ENCODE measurements around the gene LASP1NB.

LASP1NB gene

DNA sequence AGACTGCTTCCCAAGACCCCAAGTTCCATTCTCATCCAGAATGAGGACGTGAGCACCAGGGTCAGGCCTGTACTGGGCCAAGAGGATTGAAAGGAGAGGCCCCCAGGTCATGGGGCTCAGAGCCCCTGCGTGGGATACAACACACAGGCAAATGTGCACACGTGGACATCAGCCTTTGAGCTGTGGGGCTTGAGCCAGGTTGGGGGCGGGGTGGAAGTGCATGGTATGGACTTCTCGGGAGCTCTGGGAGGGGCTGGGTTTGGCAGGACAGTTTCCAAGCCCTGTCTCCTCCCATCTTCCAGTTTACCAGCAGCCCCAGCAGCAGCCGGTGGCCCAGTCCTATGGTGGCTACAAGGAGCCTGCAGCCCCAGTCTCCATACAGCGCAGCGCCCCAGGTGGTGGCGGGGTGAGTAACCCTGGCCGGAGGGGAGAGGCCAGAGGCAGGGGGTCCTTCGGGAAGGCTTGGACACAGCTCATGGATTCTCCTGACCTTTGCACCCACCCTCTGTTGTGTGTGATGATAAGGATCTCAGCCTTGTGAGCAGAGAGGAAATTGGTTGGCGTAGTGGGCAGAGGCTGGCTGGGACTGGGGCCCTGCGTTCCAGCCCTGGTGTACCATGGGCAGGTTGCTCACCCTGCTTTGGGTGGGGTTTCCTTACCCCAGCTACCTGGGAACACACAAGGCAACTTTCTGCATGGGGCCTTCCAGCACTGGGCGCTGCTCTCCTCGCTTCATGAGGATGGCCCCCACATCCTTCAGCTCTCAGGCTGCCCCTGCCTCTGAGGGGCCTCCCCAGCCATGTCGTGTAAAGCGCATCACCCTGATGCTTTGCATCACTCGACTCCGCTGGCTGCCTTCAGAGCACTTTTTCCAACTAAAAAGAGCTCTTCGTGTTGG is 10.4 kb upstream of the LASP1NB start (continued):
- TF ChIP-seq, protein P1, sequence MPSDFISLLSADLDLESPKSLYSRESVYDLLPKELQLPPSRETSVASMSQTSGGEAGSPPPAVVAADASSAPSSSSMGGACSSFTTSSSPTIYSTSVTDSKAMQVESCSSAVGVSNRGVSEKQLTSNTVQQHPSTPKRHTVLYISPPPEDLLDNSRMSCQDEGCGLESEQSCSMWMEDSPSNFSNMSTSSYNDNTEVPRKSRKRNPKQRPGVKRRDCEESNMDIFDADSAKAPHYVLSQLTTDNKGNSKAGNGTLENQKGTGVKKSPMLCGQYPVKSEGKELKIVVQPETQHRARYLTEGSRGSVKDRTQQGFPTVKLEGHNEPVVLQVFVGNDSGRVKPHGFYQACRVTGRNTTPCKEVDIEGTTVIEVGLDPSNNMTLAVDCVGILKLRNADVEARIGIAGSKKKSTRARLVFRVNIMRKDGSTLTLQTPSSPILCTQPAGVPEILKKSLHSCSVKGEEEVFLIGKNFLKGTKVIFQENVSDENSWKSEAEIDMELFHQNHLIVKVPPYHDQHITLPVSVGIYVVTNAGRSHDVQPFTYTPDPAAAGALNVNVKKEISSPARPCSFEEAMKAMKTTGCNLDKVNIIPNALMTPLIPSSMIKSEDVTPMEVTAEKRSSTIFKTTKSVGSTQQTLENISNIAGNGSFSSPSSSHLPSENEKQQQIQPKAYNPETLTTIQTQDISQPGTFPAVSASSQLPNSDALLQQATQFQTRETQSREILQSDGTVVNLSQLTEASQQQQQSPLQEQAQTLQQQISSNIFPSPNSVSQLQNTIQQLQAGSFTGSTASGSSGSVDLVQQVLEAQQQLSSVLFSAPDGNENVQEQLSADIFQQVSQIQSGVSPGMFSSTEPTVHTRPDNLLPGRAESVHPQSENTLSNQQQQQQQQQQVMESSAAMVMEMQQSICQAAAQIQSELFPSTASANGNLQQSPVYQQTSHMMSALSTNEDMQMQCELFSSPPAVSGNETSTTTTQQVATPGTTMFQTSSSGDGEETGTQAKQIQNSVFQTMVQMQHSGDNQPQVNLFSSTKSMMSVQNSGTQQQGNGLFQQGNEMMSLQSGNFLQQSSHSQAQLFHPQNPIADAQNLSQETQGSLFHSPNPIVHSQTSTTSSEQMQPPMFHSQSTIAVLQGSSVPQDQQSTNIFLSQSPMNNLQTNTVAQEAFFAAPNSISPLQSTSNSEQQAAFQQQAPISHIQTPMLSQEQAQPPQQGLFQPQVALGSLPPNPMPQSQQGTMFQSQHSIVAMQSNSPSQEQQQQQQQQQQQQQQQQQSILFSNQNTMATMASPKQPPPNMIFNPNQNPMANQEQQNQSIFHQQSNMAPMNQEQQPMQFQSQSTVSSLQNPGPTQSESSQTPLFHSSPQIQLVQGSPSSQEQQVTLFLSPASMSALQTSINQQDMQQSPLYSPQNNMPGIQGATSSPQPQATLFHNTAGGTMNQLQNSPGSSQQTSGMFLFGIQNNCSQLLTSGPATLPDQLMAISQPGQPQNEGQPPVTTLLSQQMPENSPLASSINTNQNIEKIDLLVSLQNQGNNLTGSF (CRISPR knock-in tag; IDR thresholded peaks at IDR 0.05) = no peak
- TF ChIP-seq ZNF350 (CRISPR knock-in tag; IDR thresholded peaks at IDR 0.05; ENCODE audit: borderline replicate concordance, low read depth) = peak; percentile 81
- TF ChIP-seq, protein P2, sequence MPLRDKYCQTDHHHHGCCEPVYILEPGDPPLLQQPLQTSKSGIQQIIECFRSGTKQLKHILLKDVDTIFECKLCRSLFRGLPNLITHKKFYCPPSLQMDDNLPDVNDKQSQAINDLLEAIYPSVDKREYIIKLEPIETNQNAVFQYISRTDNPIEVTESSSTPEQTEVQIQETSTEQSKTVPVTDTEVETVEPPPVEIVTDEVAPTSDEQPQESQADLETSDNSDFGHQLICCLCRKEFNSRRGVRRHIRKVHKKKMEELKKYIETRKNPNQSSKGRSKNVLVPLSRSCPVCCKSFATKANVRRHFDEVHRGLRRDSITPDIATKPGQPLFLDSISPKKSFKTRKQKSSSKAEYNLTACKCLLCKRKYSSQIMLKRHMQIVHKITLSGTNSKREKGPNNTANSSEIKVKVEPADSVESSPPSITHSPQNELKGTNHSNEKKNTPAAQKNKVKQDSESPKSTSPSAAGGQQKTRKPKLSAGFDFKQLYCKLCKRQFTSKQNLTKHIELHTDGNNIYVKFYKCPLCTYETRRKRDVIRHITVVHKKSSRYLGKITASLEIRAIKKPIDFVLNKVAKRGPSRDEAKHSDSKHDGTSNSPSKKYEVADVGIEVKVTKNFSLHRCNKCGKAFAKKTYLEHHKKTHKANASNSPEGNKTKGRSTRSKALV (CRISPR knock-in tag; IDR thresholded peaks at IDR 0.05) = no peak
- TF ChIP-seq KDM3A (CRISPR knock-in tag; IDR thresholded peaks at IDR 0.05; ENCODE audit: low read depth) = no peak
- no peak for TF ChIP-seq SUZ12 (IDR thresholded peaks at IDR 0.05; ENCODE audit: low read depth, low read length)
- TF ChIP-seq NFRKB (IDR thresholded peaks at IDR 0.05) = no peak
- TF ChIP-seq, protein P3, sequence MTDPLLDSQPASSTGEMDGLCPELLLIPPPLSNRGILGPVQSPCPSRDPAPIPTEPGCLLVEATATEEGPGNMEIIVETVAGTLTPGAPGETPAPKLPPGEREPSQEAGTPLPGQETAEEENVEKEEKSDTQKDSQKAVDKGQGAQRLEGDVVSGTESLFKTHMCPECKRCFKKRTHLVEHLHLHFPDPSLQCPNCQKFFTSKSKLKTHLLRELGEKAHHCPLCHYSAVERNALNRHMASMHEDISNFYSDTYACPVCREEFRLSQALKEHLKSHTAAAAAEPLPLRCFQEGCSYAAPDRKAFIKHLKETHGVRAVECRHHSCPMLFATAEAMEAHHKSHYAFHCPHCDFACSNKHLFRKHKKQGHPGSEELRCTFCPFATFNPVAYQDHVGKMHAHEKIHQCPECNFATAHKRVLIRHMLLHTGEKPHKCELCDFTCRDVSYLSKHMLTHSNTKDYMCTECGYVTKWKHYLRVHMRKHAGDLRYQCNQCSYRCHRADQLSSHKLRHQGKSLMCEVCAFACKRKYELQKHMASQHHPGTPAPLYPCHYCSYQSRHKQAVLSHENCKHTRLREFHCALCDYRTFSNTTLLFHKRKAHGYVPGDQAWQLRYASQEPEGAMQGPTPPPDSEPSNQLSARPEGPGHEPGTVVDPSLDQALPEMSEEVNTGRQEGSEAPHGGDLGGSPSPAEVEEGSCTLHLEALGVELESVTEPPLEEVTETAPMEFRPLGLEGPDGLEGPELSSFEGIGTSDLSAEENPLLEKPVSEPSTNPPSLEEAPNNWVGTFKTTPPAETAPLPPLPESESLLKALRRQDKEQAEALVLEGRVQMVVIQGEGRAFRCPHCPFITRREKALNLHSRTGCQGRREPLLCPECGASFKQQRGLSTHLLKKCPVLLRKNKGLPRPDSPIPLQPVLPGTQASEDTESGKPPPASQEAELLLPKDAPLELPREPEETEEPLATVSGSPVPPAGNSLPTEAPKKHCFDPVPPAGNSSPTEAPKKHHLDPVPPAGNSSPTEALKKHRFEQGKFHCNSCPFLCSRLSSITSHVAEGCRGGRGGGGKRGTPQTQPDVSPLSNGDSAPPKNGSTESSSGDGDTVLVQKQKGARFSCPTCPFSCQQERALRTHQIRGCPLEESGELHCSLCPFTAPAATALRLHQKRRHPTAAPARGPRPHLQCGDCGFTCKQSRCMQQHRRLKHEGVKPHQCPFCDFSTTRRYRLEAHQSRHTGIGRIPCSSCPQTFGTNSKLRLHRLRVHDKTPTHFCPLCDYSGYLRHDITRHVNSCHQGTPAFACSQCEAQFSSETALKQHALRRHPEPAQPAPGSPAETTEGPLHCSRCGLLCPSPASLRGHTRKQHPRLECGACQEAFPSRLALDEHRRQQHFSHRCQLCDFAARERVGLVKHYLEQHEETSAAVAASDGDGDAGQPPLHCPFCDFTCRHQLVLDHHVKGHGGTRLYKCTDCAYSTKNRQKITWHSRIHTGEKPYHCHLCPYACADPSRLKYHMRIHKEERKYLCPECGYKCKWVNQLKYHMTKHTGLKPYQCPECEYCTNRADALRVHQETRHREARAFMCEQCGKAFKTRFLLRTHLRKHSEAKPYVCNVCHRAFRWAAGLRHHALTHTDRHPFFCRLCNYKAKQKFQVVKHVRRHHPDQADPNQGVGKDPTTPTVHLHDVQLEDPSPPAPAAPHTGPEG (CRISPR knock-in tag; IDR thresholded peaks at IDR 0.05) = no peak
- no peak for TF ChIP-seq ZNF75D (CRISPR knock-in tag; IDR thresholded peaks at IDR 0.05; ENCODE audit: borderline replicate concordance)
- no peak for TF ChIP-seq FOXO1 (CRISPR knock-in tag; IDR thresholded peaks at IDR 0.05)
- no peak for TF ChIP-seq TBP (CRISPR knock-in tag; IDR thresholded peaks at IDR 0.05)
- TF ChIP-seq, protein P4, sequence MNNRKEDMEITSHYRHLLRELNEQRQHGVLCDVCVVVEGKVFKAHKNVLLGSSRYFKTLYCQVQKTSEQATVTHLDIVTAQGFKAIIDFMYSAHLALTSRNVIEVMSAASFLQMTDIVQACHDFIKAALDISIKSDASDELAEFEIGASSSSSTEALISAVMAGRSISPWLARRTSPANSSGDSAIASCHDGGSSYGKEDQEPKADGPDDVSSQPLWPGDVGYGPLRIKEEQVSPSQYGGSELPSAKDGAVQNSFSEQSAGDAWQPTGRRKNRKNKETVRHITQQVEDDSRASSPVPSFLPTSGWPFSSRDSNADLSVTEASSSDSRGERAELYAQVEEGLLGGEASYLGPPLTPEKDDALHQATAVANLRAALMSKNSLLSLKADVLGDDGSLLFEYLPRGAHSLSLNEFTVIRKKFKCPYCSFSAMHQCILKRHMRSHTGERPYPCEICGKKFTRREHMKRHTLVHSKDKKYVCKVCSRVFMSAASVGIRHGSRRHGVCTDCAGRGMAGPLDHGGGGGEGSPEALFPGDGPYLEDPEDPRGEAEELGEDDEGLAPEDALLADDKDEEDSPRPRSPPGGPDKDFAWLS (CRISPR knock-in tag; IDR thresholded peaks at IDR 0.05; ENCODE audit: borderline replicate concordance) = no peak
- TF ChIP-seq, protein P5, sequence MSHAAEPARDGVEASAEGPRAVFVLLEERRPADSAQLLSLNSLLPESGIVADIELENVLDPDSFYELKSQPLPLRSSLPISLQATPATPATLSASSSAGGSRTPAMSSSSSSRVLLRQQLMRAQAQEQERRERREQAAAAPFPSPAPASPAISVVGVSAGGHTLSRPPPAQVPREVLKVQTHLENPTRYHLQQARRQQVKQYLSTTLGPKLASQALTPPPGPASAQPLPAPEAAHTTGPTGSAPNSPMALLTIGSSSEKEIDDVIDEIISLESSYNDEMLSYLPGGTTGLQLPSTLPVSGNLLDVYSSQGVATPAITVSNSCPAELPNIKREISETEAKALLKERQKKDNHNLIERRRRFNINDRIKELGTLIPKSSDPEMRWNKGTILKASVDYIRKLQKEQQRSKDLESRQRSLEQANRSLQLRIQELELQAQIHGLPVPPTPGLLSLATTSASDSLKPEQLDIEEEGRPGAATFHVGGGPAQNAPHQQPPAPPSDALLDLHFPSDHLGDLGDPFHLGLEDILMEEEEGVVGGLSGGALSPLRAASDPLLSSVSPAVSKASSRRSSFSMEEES (CRISPR knock-in tag; IDR thresholded peaks at IDR 0.05) = peak; percentile 48; the same call in 1 of the 2 replicates

Data from HepG2 (cell line).